Esophagus (tissue), 2 donors: ENCODE data around the gene BIRC7. TPM values are rescaled to one million over a fixed set of nuclear protein-coding genes. Genes with fewer than 3 reads are reported as not detected.

Experiments
- H3K27ac ChIP-seq, 2 donors: one replicate each; pipeline ENCODE4 v1.5.1; 2013; ENCODE audit warnings: low read depth in 2 of 2, mild to moderate bottlenecking in 2 of 2, inconsistent platforms in 1 of 2, low read length in 1 of 2, moderate library complexity in 1 of 2
- H3K27me3 ChIP-seq, 2 donors: one replicate each; pipeline ENCODE4 v1.6.1; 2013; ENCODE audit warnings: low read length in 2 of 2, control low read depth in 1 of 2, mild to moderate bottlenecking in 1 of 2; ENCODE audit not compliant: insufficient read depth in 2 of 2, control insufficient read depth in 1 of 2
- H3K36me3 ChIP-seq, 2 donors: one replicate each; pipeline ENCODE4 v1.6.1; 2013; ENCODE audit warnings: low read length in 1 of 2; ENCODE audit not compliant: control insufficient read depth in 2 of 2, insufficient read depth in 2 of 2
- H3K4me1 ChIP-seq, 2 donors: one replicate each; pipeline ENCODE4 v1.6.1; 2013; ENCODE audit warnings: low read length in 1 of 2; ENCODE audit not compliant: control insufficient read depth in 2 of 2, insufficient read depth in 2 of 2
- H3K4me3 ChIP-seq, 2 donors: one replicate each; pipeline ENCODE4 v1.5.1; 2013; ENCODE audit warnings: low read length in 2 of 2, mild to moderate bottlenecking in 2 of 2, low read depth in 1 of 2, moderate library complexity in 1 of 2
- H3K9me3 ChIP-seq, 2 donors: one replicate each; pipeline ENCODE4 v1.6.1; 2013; ENCODE audit warnings: mild to moderate bottlenecking in 2 of 2, low read depth in 1 of 2, low read length in 1 of 2, moderate library complexity in 1 of 2; ENCODE audit not compliant: control insufficient read depth in 2 of 2, insufficient read depth in 1 of 2
- WGBS, 2 donors: extraction: QIAGEN DNeasy Blood & Tissue Kit; methylation state at CpG; one replicate each; pipeline ENCODE4 v1.1.7; 2013; 5-methylcytosine and 5-hydroxymethylcytosine counted together
- polyA plus RNA-seq, 2 donors: library from polyadenylated mRNA; stranded (reverse); fragments of 200-250 nt; gene quantifications; one replicate each; pipeline ENCODE4 v1.2.3, GENCODE V29; 2013
- donor health status: healthy with polysubstance abuse.
- donor health status: Bipolar disorder and iron deficiency.

The BIRC7 gene
- polyA plus RNA-seq, 2 donors, result 0.04 TPM; not detected in 1

- WGBS, 2 donors, result 71 to 77% methylated on average over 14 of the region's 14 CpGs
- Histone ChIP-seq H3K27me3 (no peaks in the 10 kb centered on the region), H3K27ac (no peak overlapping the region), H3K4me1 (no peaks in the 10 kb centered on the region), H3K4me3 (no peak overlapping the region), H3K36me3 (peaks cover 4 to 70% of the 10 kb centered on the region in 2 donors), H3K9me3 (no peaks in the 10 kb centered on the region)
These were observed 48.4 kb downstream of the BIRC7 start for GRCh38 chr20:63284083-63284440.

GRCh38 chr20:63284544-63284949 lies 48.8 kb downstream of the BIRC7 start:
- WGBS, 2 donors, result 84 to 88% methylated on average over 25 of the region's 25 CpGs
- no peak overlapping the region for H3K4me3 ChIP-seq

DNA sequence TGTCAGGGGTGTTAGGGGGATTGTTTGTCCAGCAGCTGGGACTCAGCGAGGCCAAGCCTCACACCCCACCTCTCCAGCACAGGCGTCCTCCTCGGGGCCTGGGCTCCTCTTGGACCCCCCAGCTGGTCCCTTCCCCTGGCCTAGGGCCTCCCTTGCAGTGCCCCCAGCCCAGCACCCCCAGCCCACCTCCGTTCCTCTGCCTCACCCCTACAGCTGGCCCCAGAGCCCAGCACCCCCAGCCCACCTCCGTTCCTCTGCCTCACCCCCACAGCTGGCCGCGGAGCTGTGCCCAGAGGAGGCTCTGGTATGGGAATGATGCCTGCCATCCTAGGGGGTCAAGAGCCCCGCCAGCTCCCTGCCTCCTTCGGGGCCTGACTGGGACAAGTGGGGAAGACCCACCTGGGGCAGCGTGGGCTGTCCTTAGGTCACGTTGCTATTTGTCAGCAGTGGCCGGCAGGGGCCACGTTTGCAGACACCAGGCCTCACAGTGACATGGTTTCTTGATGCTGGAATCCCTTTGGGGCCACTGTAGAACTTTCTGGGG lies 49.3 kb downstream of the BIRC7 start:
- H3K27ac ChIP-seq, result no peak overlapping the region
- peaks cover 4 to 72% of the 10 kb centered on the region in 2 donors for H3K36me3 ChIP-seq
- WGBS, 2 donors, result 82 to 86% methylated on average over 13 of the region's 13 CpGs
- no peak overlapping the region for H3K4me3 ChIP-seq
- H3K4me1 ChIP-seq, result no peaks in the 10 kb centered on the region
- no peaks in the 10 kb centered on the region for H3K9me3 ChIP-seq
- no peaks in the 10 kb centered on the region for H3K27me3 ChIP-seq

More at GRCh38 chr20:63284544-63284949, 48.8 kb downstream of the BIRC7 start:
- H3K36me3 ChIP-seq, result peaks cover 4 to 72% of the 10 kb centered on the region in 2 donors
- H3K4me1 ChIP-seq, result no peaks in the 10 kb centered on the region
- no peaks in the 10 kb centered on the region for H3K27me3 ChIP-seq
- H3K9me3 ChIP-seq, result no peaks in the 10 kb centered on the region
- H3K27ac ChIP-seq, result no peak overlapping the region

- no peak overlapping the region for H3K27ac ChIP-seq
- no peaks in the 10 kb centered on the region for H3K27me3 ChIP-seq
- no peaks in the 10 kb centered on the region for H3K9me3 ChIP-seq
- H3K4me3 ChIP-seq, result no peak overlapping the region
- H3K4me1 ChIP-seq, result peaks cover 0 to 2% of the 10 kb centered on the region in 2 donors
- 91 to 92% methylated on average over 44 of the region's 44 CpGs for WGBS, 2 donors
- peaks cover 4 to 68% of the 10 kb centered on the region in 2 donors for H3K36me3 ChIP-seq
These were observed 50.2 kb downstream of the BIRC7 start for GRCh38 chr20:63285636-63286615.

GRCh38 chr20:63286781-63287696 lies 51.3 kb downstream of the BIRC7 start:
- Histone ChIP-seq H3K27me3 (no peaks in the 10 kb centered on the region), H3K36me3 (peaks cover 4 to 57% of the 10 kb centered on the region in 2 donors), H3K4me3 (no peak overlapping the region), H3K9me3 (no peaks in the 10 kb centered on the region), H3K27ac (no peak overlapping the region), H3K4me1 (peaks cover 0 to 2% of the 10 kb centered on the region in 2 donors)
- WGBS, 2 donors, result 84% methylated on average over 22 to 23 of the region's 23 CpGs

GRCh38 chr20:63287697-63288580 lies 52.2 kb downstream of the BIRC7 start:
- no peaks in the 10 kb centered on the region for H3K9me3 ChIP-seq
- H3K36me3 ChIP-seq, result peaks cover 4 to 49% of the 10 kb centered on the region in 2 donors
- H3K27me3 ChIP-seq, result no peaks in the 10 kb centered on the region
- H3K4me1 ChIP-seq, result peaks cover 0 to 2% of the 10 kb centered on the region in 2 donors
- no peak overlapping the region for H3K27ac ChIP-seq
- H3K4me3 ChIP-seq, result no peak overlapping the region
- 87 to 91% methylated on average over 54 to 55 of the region's 55 CpGs for WGBS, 2 donors

- peaks cover 0 to 2% of the 10 kb centered on the region in 2 donors for H3K4me1 ChIP-seq
- H3K4me3 ChIP-seq, result no peak overlapping the region
- H3K36me3 ChIP-seq, result peaks cover 4 to 41% of the 10 kb centered on the region in 2 donors
- 82 to 86% methylated on average over 27 to 28 of the region's 28 CpGs for WGBS, 2 donors
- no peaks in the 10 kb centered on the region for H3K27me3 ChIP-seq
- H3K9me3 ChIP-seq, result no peaks in the 10 kb centered on the region
- H3K27ac ChIP-seq, result no peak overlapping the region
These were observed 53.0 kb downstream of the BIRC7 start for GRCh38 chr20:63288581-63289251.

- H3K36me3 ChIP-seq, result peaks cover 4 to 38% of the 10 kb centered on the region in 2 donors
- no peak overlapping the region for H3K4me3 ChIP-seq
- H3K9me3 ChIP-seq, result no peaks in the 10 kb centered on the region
- no peaks in the 10 kb centered on the region for H3K27me3 ChIP-seq
- no peak overlapping the region for H3K27ac ChIP-seq
- 78 to 86% methylated on average over 25 of the region's 25 CpGs for WGBS, 2 donors
- H3K4me1 ChIP-seq, result peaks cover 0 to 2% of the 10 kb centered on the region in 2 donors
These were observed 53.8 kb downstream of the BIRC7 start for GRCh38 chr20:63289311-63290135.
